ENCODE results near the gene PRR15.

The PRR15 gene

DNA sequence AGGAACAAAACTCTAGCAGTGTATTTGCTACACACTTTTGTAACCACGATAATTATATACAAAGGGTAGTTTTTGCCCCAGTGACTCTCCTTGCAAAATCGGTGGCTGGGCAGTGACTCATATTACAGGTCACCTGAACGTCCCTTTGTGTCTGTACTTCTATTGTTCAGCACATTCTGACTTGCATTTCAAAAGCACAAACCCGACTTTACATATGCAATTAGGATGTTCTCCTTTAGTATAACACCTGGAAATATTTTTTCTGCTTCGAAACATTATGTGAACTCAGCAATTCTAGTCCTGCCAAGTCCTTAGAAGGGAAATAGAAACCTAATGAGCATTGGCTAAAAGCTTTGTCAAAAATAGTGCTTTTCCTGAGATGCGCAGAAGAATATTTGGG is 6.0 kb downstream of the PRR15 start:
- FAIRE-seq (no peak), DNase-seq (ENCODE audit: insufficient read length, low spot score) (no peak)
- TF ChIP-seq, protein P1, sequence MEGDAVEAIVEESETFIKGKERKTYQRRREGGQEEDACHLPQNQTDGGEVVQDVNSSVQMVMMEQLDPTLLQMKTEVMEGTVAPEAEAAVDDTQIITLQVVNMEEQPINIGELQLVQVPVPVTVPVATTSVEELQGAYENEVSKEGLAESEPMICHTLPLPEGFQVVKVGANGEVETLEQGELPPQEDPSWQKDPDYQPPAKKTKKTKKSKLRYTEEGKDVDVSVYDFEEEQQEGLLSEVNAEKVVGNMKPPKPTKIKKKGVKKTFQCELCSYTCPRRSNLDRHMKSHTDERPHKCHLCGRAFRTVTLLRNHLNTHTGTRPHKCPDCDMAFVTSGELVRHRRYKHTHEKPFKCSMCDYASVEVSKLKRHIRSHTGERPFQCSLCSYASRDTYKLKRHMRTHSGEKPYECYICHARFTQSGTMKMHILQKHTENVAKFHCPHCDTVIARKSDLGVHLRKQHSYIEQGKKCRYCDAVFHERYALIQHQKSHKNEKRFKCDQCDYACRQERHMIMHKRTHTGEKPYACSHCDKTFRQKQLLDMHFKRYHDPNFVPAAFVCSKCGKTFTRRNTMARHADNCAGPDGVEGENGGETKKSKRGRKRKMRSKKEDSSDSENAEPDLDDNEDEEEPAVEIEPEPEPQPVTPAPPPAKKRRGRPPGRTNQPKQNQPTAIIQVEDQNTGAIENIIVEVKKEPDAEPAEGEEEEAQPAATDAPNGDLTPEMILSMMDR (IDR thresholded peaks at IDR 0.05; ENCODE audit: insufficient read depth, missing control alignments): no peak

DNA sequence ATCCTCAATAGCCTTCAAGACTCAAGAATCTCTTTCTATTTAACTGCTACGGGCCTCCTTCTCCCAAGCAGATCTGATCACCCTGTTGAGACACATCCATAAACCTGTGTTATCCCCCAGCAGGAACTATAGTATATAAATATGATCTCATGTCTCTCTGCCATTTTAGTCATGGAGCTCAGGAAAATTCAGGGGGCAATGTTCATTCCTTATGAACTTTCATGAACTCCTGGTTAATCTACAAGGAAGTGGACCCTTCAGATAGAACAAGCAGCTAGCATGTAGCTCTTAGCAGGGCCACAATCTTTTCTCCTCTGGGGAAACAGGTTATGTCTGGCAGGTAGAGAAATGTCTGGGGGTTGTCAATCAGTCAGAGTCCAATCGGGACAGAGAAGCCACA is 8.9 kb downstream of the PRR15 start:
- DNase-seq (ENCODE audit: insufficient read length, low spot score) (no peak), FAIRE-seq (no peak)
- TF ChIP-seq, protein P1 (IDR thresholded peaks at IDR 0.05; ENCODE audit: insufficient read depth, missing control alignments): no peak

DNA sequence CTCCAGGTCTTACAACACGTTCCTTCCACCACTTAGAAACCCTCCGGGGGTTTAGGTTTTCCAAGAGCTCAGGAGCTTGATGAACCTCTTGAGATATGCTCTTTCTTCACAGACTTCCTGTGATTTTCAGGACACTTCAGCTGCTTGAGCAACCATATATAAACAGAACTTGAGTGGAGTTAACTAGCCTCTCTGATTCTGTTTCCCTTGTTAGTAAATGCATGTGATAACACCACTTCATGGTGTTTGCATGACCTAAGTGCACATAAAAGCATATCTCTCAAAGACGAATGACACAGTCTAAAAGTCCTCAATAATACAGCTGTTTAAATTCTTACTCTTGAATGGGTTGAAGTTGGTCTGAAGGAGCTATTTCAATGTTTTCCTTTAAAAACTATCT is 9.9 kb downstream of the PRR15 start:
- TF ChIP-seq, protein P1 (IDR thresholded peaks at IDR 0.05; ENCODE audit: insufficient read depth, missing control alignments): no peak
- no peak for DNase-seq (ENCODE audit: insufficient read length, low spot score)
- FAIRE-seq: no peak

DNA sequence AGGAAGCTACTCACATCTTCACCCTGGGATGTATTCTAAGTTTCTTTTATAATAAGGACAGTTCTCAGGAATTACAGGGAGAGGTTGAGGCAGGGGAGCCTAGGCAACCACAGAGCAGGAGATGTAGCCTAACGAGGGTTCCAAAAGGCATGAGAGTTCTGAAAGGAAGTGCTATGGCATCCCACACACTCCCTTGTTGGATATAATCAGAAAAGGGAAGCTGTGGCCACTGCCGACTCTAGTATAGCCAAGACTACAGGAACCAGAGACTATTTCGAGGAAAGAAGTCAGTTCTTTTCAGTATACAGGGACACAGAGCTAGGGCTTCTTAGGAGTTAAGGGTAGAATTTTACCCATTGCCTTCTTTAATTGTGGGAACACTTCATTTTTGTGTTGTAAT is 11.0 kb downstream of the PRR15 start:
- TF ChIP-seq, protein P1 (IDR thresholded peaks at IDR 0.05; ENCODE audit: insufficient read depth, missing control alignments): no peak
- no peak for DNase-seq (ENCODE audit: insufficient read length, low spot score)
- no peak for FAIRE-seq

DNA sequence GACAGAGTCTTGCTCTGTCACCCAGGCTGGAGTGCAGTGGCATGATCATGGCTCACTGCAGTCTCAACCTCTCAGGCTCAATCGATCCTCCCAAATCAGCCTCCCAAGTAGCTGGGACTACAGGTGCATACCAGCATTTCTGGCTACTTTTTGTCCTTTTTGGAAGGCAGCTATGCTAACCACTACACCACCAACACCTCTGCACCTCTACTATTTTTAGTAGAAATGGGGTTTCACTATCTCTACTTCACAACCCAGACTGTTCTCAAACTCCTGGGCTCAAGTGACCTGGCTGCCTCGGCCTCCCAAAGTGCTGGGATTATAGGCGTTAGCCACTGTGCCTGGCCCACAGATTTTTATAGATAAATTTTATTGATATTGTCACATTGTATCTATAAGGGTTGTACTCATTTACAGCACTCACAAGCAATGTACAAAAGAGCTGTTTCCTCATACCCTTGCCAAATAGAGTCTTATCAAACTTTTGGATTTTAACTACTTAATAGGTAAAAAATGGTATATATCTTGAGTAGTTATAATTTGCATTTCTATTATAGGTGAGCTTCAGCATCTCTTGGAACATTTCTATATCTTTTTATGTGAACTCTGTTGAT is 23.7 kb downstream of the PRR15 start:
- no peak for DNase-seq (ENCODE audit: insufficient read length, low spot score)
- no peak for FAIRE-seq
- TF ChIP-seq, protein P1 (IDR thresholded peaks at IDR 0.05; ENCODE audit: insufficient read depth, missing control alignments): no peak

DNA sequence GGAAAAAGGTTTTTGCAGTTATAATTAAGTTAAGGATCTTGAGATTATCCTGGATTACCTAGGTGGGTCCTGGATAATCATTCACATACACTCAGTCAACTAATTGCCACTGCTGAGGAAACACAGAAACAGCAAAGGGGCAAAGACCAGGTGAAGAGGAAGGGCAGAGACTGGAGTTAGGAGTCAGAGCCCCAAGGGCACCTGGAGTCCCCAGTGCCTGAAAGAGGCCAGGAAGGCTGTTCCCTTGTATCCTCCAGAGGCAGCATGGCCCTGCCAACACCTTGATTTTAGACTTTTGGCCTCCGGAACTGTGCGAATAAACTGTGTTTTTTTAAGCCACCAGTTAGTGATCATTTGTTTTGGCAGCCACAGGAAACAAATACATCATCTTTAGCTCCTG is 24.6 kb downstream of the PRR15 start:
- FAIRE-seq (no peak), DNase-seq (ENCODE audit: insufficient read length, low spot score) (no peak)
- TF ChIP-seq, protein P1 (IDR thresholded peaks at IDR 0.05; ENCODE audit: insufficient read depth, missing control alignments): no peak

DNA sequence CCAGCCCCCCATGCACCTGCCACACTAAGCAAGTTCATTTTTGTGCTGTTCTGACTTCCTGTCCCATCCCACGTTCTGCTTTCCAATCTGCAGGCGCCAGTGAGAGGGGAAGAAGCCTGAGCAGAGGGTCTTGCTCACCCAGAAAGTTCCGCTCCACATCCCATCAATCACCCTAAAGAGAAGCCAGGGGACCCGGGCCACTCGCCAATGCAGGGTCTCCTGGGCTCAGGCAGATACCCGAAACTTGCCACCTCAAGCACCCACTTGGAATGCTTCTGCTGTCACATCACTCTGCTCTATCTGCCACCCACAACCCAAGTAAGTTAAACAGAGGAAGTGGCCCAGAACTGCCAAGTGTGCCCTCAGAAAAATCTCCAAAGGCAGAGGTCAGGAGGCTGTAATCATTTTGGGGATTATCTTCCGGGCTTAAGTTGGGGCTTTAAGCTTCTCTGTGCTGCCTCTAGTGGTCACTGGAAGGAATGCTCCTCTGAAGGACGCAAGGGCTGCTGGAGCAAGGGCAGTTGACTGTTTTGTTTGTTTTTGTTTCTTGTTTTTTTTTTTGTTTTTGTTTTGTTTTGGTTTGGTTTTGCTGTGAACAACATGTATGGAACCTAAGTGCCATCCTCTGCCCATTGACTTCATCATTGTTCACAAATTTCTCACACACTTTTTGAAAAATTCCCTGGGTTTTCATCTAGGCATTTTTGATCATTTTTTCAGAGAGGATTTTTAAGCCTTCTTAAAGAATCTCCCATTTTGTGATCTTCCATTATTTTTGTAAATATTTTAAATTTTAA is 25.5 kb downstream of the PRR15 start:
- TF ChIP-seq, protein P1 (IDR thresholded peaks at IDR 0.05; ENCODE audit: insufficient read depth, missing control alignments): peak; percentile 70
- DNase-seq (ENCODE audit: insufficient read length, low spot score): no peak
- FAIRE-seq: peak; percentile 84
